CD4-positive, alpha-beta T cell treated with Interleukin-17A for 4 hours (primary cell): ENCODE results near the gene ABHD13.
A peak's percentile ranks its signal among the peaks of the same experiment; 100 is the strongest.
"Not testable (repeated sequence)": the region's sequence is repeated elsewhere in the genome, so short reads cannot be mapped to it uniquely, and the experiment has no call there.

Experiments used
- DNase-seq: peaks from one replicate; pipeline ENCODE4 v3.0.0-alpha.2; 2020; ENCODE audit warnings: mixed read lengths

Gene ABHD13

DNA sequence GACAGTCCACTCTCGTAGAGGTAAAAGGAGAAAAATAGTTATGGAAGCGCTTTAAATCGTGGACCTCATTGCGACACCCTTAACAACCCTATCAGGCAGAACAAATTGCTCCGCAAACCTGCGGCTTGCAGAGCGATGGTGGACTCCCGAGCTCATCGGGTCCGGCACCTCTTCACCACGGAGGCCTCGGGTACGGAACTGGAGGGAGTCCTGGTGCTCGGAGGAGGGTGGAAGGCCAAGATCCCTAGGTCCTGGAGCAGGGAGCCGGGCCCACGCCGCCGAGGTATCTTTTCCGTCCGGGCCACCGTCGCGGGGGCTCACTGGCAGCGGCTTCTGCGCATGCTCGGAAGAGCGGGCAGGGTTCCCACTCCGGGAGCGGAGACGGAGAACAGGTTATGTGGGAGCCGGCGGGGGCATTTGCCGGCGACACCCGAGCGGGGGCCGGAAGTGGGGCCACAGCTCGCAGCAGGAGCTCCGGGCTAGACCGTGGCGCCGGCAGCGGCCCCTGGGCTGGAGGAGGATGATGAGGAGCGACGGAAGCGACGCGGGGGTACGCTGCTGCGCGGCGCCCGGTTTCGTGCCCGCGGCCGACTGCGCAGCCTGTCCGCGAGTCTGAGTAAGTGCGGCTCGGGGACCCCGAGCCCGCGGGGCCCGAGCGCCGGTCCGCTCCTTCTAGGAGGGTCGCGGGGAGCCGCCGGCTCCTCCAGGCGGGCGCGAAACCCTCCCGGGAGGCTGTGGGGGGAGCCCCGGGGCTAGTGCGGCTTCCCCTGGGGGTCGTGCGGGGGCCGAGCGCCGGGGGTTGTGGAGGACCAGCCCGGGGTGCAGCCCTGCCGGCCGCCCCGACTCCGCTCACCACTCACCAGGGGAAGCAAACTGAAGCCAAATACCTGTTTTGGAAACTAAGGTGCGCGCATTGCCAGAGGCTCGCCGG is at the start of gene ABHD13:
Gene ABHD13 (plus strand): TSS at position 349 of the 931 bp plus-strand sequence. CDS start 10,827 bp downstream, outside the sequence.
- peak; percentile 92 for DNase-seq

DNA sequence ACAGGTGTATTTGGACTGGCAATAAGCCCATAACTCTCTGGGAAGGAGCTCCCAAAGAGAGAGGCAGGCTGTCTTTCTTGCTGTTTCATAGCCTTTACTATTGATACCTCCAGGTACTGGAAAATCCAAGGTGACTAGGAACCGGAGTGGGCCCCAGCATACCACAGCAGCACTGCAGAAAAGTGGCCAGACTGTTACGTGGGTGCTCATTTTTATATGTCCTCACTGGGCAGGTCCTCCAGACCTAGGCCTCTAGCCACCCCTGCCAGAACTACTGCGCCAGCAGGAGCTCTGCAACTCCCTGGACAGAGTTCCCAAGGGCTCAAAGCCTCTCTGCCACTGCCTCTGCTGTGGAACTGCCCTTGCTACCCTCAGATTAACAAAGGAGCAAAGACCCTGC is 49.3 kb upstream of the ABHD13 start:
- DNase-seq = no peak

DNA sequence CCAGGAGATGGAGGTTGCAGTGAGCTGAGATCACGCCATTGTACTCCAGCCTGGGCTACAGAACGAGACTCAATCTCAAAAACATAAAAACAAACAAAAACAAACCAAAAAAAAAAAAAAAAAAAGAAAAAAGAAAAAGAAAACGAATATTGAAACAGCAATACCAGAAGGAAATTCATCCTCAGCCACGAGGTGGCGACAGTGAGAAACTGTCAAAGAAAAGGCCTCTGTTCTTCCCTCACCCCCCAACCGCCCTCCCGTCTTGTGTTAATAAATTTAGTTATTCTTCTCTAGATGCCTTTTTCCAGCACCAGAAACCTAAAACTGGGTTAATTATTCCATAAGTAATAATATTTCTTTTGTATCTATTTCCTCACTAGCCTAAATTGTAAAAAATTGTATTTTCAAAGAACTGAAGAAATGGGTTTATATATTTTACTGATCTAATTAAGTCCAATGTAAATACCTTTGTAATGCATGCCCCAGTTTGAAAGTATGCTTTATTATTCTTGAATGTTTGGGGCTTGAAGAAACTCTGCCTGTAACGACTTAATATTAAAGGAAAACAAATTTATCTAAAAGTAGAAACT is 41.4 kb upstream of the ABHD13 start:
- DNase-seq = peak; percentile 63

DNA sequence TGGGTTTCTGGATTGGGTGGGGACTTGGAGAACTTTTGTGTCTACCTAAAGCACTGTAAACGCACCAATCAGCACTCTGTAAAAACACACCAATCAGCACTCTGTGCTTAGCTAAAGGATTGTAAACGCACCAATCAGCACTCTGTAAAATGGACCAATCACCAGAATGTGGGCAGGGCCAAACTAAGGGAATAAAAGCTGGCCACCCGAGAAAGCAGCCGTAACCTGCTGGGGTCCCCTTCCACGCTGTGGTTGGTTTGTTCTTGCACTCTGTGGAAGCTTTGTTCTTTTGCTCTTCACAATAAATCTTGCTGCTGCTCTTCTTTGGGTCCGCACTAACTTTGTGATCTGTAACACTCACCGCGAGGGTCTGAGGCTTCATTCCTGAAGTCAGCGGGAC is 40.1 kb upstream of the ABHD13 start:
- no peak for DNase-seq

DNA sequence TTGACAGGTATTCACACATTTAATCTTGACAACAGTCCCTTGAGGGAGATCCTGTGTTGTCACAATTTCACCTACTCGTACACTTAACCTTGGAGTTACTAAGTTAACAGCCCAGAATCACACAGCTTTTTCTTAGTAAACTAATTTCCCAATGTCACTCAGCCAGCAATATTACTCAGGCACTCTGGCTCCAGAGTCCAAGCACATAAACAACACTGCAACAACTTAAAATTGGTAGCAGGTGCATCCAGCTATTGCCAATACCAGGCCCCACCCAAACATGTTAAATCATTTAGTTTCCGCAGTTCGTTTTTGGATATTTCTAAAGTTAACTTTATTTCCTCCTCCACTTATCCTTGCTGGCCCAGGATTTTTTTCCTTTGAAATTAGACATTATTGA is 35.5 kb upstream of the ABHD13 start:
- no peak for DNase-seq

DNA sequence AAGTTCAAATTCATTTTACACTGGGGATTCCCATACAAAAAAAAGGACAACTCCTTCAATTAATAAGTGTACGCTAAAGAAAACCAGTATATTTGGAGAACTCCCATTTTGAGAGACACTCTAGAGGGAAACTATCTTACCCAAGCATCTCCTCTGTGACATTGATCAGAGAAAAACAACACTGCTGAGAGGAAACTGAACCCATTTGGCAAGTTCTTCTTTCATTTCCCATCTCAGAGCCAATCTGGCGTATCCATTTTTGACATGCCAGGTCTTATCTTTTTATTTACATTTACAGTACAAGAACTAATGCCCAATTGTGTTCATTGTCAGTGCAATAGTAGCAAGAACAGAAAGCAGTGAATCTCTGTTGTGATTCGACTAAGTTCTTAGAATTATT is 33.0 kb upstream of the ABHD13 start:
- DNase-seq = no peak

DNA sequence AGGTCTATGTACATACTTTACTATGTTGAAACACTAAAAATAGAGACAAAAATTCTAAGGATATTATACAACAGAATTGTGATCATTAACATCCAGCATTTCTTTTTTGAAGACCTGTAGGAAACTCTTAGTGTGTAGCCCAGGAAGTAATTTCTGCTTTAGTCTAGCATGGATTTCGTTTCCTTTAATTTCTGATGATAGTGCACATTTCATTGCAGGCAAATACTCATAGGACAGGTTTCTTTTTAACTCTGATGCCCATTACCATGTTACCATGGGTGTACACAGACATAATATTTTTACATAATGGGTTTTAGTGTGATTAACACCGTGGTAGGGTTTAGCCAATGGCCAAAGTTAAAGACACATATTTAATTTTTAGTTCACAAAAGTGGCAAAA is 29.9 kb upstream of the ABHD13 start:
- DNase-seq = no peak

DNA sequence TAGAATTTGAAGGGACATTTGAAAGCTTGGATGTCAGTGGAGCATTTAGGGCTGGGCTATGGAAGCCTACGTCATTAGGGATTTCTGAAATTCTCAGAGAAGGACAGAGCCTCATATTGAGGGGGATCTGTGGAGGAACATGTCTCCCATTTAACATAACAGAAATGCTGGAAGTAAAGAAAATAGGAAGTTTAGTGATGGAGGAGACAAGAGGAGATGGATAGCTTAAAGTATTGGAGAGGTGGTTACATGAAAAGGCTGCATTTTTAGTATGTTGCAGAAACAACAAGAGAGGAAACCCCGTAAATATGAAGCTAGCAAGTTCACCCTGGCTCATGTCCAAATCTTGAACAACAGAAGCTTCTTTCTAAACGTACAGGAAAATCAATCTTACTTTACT is 27.3 kb upstream of the ABHD13 start:
- no peak for DNase-seq

DNA sequence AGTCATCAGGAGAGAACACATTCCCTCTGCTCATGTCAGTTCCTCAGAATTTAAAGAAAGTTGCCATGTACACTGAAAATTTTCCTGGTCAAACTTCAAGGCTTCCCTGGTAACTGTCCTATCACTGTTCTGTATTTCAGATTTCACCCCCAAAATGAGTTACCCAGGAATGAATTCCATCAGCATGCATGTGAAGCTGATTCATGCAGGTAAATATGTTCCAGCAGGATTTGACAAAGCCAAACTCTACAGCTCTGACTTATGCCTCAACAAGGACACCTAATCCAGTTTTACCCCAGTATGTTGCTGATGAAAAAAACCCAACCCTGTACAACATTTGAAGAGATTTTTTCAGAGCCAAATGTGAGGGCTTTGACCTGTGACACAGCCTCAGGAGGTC is 24.4 kb upstream of the ABHD13 start:
- no peak for DNase-seq

DNA sequence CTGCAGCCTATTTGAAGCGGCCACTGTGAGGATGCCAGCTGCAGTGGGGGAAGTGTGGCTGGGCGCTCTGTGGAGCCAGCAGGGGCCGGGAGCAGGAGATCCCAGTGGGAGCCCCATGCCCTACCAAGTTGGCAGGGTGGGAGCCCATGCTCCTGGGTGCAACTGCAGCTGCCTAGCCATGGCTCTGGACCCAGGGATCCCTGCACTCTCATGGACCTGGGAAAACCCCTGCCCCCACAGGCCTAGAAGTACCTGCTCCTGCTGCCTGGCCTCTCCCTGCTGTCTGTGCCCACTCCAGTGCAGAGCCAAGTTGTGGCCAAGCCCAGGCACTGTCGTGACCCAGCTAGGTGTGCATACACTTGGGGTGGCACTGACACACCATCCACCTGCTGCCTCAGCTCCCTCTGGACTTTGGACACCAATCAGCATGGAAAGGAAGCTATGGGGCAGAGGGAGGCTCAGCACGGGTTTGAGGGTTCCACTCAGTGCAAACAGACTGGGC is 23.7 kb upstream of the ABHD13 start:
- no peak for DNase-seq

DNA sequence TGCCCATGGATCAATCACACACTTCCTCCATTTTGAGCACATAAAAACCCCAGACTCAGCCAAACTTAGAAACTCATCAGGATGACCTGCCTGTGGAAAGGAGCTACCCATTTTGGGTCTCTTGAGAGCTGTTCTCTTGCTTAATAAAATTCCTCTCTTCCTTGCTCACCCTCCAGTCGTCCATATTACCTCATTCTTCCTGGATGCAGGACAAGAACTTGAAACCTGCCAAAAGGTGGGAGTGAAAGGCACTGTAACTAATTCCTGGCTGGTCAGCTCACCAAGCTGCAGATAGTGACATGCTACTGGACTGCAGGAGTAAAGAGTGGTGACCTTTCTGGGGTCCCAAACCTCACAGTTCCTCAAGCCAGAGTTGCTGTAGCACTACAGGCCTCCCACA is 23.0 kb upstream of the ABHD13 start:
- no peak for DNase-seq

DNA sequence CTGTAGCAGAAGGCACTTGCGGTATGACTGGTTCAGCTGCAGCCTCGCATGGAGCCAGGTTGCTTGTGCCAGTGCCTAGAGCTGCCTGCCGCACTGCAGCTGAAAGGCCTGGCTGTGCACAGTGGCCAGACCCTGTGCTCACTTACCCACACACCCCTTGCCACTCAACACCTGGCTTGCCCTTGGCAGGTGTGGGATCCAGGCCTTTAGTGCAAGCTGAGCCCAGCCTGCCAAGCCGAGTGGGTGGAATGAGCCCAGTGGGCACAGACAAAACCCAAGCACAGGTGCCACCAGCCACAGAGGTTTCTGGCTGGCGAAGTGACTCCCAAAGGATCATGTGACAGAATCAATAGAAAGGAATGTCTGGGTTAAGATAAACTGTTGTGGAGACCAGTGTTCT is 22.3 kb upstream of the ABHD13 start:
- no peak for DNase-seq

DNA sequence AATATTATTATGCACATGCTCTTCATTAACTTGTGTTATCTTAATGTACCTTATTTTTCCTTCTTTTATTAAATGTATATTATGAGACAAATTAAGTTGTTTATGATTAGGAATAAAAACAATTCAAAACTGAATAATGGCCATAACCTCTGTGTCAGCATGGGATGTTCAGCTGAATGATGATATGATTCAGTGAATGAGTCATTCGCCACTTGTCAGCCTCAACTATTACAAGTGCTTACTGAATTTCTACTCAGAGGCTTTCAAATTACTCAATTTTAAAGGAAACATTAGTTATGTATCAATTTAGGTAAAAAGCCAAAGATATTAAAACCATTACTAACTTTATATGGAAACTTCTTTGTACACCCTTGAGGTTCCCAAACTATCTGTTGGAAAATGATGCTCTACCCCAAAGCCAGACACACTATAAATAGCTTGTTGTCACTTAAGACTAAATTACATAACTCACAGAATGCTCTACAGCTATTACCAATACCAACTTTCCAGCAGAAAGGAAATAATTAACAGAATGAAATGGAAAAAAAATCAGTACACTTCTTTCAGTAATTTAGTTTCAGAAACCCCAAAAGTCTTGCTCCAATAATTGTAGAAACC is 17.3 kb upstream of the ABHD13 start:
- no peak for DNase-seq

DNA sequence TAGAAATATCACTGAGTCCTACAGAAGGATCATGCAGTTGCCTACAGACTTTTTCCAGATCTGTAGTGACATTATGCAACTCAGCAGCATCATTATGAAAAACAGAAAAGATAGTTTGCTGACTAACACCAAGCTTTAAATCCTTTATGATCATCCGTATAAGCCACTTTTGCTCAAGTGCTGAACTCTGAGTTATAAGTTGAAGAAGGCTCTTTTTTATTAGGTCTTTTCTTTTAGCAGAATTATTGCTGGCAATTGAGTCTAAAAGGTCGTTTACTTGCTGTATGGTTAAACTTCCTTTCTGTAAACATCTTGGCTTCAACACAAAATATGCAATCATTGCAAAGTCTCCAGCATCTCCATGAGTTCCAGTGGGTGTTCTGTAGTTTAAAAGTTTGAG is 7.6 kb upstream of the ABHD13 start:
- no peak for DNase-seq

DNA sequence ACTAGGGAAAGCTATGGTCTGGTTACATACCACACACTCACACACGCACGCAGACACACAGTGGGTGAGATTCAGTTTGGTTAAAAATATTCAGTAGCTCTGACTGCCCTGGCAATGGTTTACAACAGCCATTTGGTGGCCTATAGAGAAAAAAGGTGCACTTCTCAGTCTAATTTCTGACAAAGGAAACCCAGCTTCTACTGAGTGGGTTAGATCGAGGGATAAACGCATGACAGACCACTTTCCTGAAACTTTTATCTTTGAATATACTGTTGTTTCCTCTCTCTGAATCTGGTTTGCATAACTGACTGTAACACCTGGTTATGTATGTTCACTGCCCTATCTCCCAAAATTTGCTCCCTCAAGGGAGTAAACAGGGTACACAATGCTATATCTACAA is 5.3 kb upstream of the ABHD13 start:
- DNase-seq = no peak

DNA sequence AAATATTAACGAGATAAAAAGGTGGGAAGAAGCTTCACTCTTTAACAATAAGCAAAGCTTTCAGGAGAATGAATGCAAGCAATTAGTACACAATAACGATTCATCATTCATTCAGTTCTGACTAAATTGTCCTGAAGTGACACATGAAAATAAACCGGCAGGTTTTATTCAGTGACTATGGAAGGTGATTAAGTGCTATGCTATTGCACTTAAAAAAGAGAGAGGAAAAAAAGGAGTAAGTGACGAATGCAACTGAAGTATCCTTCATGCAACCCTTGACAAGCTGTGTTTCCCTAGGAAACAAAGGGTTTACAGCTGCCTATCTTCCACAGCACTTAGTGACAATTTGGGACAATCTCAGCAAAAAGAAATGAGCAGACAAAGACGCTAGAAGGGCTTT is 4.2 kb upstream of the ABHD13 start:
- DNase-seq = no peak

DNA sequence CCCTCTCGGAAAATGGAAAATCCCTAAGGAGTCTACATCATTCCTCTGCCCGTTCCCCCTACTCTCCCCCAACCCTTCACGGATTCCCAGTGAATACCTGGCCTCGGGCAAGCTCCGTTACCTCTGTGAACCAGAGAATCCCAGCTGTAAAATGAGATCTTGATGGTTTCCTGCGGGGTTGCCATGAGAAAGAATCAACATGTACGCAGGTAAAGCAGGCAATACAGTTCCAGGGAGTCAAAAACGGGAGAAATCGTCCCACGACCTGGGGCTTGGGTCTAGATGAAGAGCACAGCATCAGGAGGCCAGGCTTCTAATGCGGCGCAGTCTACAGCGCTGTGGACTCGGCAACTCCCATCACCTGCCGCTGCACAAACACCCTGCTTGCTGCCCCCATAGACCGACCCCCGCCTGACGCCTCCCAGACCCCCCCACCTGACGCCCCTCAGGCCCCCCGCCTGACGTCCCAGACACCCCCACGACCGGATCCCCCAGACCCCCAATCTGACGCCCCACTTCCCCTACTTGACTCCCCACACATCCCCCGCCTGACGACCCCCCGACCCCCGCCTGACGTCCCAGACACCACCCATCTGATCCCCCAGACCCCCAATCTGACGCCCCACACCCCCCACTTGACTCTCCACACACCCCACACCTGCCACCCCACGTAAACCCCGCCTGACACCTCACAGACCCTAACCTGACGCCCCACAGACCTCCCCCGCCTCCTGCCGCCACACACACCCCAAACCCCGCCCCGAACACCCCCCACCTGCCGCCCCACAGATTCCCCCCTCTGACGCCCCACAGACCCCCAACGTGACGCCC is 3.5 kb upstream of the ABHD13 start:
- no peak for DNase-seq

DNA sequence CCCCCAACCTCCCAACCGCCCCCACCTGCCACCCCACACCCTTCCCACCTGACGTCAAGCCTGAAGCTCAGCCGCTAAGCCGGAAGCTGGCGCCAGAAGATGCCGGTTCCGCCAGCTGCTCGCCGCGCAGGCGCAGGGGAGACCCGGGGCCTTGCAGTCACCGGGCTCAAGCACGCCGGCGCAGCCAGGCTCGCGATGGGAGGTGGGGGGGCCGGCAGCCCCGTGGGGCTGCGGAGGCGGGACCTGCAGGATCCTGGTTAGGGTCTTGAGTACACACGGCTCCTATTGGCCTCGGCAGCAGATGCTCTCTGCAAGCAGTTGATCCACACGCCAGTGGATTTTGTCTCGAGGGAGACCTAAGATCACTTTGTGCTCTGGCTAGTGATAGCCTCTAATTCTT is 2.8 kb upstream of the ABHD13 start, which contains the start of gene LIG4:
Gene LIG4 (minus strand): TSS at position 101 of the 400 bp plus-strand sequence. CDS start 4,268 bp downstream, outside the sequence.
- DNase-seq = peak; percentile 93

DNA sequence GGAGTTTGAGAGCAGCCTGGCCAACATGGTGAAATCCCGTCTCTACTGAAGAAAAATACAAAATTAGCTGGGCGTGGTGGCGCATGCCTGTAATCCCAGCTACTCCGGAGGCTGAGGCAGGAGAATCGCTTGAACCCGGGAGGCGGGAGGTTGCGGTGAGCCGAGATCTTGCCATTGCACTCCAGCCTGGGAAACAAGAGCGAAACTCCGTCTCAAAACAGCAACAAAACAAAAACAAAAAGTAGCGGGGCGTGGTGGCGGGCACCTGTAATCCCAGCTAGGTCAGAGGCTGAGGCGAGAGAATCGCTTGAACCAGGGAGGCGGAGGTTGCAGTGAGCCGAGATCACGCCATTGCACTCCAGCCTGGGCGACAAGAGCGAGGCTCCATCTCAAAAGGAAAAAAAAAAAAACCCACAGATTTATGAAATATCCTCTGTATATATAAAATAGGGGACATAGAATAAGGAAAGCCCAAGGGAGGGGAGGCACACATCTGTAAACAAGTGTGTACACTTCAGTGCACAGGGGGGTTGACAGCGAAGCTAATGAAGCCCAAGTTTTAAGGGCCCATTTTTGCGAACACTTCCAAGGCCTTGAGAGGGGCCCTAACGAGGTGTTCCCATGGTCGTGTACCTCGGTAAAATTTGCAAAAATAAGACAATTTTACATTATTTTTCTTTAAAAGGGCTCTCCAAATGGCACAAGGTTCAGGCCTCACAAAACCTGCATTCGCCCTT is 717 bp upstream of the ABHD13 start:
- DNase-seq = not testable (repeated sequence)

DNA sequence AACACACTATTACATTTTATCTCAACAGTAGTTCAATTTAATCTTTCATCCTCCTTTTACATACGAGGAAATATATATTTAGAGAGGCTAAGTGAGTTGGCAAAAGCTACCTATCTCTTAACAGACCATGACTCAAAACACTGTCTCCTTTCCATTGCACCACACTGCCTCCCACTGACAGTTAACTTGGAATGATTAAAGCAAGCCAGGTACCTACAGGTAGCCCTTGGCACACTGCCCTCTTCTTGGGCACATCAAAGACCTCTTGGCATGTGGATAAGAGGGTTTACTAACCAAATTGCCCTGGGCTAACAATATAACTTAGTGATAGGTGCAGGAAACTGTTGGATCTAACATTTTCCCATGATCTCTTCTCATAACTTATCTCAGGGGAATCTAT is 1.8 kb downstream of the ABHD13 start:
- DNase-seq = peak; percentile 31

DNA sequence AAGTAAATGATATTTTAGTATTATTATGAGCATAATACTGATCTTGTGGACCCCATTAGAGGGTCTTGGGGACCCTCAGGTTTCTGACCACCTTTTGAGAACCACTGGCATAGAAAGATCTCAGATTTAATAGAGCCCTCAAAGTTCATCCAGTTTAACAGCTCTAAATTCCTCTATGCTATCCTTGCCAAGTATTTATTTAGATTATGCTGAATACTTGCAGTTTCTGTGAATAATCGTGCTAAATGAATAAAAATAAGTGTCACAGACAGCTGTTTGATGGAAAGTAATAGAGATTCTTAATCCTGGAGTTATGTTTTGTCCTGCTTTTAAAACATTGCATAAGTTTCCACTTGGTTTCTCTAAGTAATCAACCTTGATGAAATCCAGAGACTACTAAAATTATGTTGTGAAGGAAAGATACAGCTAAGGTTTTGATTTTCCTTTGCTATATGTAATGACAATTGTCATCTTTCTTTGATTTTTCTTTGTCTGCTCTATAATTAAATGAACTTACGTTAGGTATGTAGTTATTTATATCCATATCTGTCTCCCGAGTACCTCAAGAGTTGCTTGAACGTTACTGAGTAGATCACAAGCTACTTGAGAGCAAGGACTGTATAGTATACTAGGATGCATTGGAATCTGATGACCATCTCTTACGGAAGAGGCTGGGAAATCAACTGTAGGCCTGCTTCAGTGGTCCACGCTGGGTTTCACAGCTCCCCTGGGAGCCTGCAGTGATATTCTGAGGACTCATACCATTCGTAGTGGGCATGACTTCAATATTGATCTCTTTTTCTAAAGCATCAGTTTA is 5.7 kb downstream of the ABHD13 start:
- no peak for DNase-seq
